PC-3 (cell line): ENCODE results near the gene SMIM22. TPM values are rescaled to one million over a fixed set of nuclear protein-coding genes. Genes with fewer than 3 reads are reported as not detected.

Source experiments
- ATAC-seq: fragments of 200-7000 bp; cut with Tn5 transposase; 2 replicates; pipeline ENCODE4 v1.9.1; 2020; ENCODE audit warnings: mild to moderate bottlenecking, moderate library complexity
- BruUV-seq: library from RNA; stranded (reverse); fragments of 400-500 nt; replicated peaks from 2 replicates; lab custom pipeline; 2021; lab: Mats Ljungman, UMichigan
- CTCF ChIA-PET: fragments of 300-600 bp; sonication (Branson Sonifier 250); formaldehyde crosslinking; loops from one replicate; lab custom pipeline; 2022; ENCODE audit warnings: antibody characterized with exemption; lab: Charles Lee
- POLR2A ChIA-PET: fragments of 300-600 bp; sonication (Branson Sonifier 250); formaldehyde crosslinking; loops from one replicate; lab custom pipeline; 2022; ENCODE audit warnings: antibody characterized with exemption; ENCODE audit not compliant: unreplicated experiment; lab: Charles Lee
- DNase-seq: peaks from one replicate; pipeline ENCODE4 v3.0.0-alpha.2; 2015
- H2AFZ ChIP-seq: fragments of 300-600 bp; sonication (generic); 2 replicates; pipeline ENCODE4 v1.6.0; 2016; ENCODE audit warnings: antibody characterized with exemption, low read length
- H3F3A ChIP-seq: fragments of 300-600 bp; sonication (generic); one replicate; pipeline ENCODE4 v1.6.0; 2017; ENCODE audit warnings: antibody characterized with exemption, low read length, control low read depth, mild to moderate bottlenecking; ENCODE audit not compliant: unreplicated experiment
- H3K27ac ChIP-seq: fragments of 300-600 bp; sonication (generic); 2 replicates; pipeline ENCODE4 v1.5.1; 2016; ENCODE audit warnings: mild to moderate bottlenecking, low read length
- H3K27me3 ChIP-seq: fragments of 300-600 bp; sonication (generic); 2 replicates; pipeline ENCODE4 v1.6.1; 2016; ENCODE audit warnings: low read length, mixed read lengths
- H3K36me3 ChIP-seq: fragments of 300-600 bp; sonication (generic); 2 replicates; pipeline ENCODE4 v1.6.1; 2016; ENCODE audit warnings: low read depth, mixed run types, low read length, mixed read lengths
- H3K4me1 ChIP-seq: fragments of 300-600 bp; sonication (generic); 2 replicates; pipeline ENCODE4 v1.5.1; 2016; ENCODE audit warnings: low read length; ENCODE audit not compliant: insufficient read depth
- H3K4me2 ChIP-seq: fragments of 300-600 bp; sonication (generic); 2 replicates; pipeline ENCODE4 v1.6.0; 2016; ENCODE audit warnings: low read length
- H3K4me3 ChIP-seq: fragments of 300-600 bp; sonication (generic); 2 replicates; pipeline ENCODE4 v1.5.1; 2016; ENCODE audit warnings: mild to moderate bottlenecking, low read length, mixed read lengths
- H3K79me2 ChIP-seq: fragments of 300-600 bp; sonication (generic); 2 replicates; pipeline ENCODE4 v1.6.1; 2017; ENCODE audit warnings: low read length, mixed read lengths
- H3K9ac ChIP-seq: fragments of 300-600 bp; sonication (generic); 2 replicates; pipeline ENCODE4 v1.6.0; 2016; ENCODE audit warnings: mild to moderate bottlenecking, low read length
- H3K9me2 ChIP-seq: fragments of 300-600 bp; sonication (generic); replicated peaks from 2 replicates; pipeline ENCODE4 v1.6.1; 2016; ENCODE audit warnings: mixed run types, low read length, mixed read lengths
- H3K9me3 ChIP-seq: fragments of 300-600 bp; sonication (generic); 2 replicates; pipeline ENCODE4 v1.6.1; 2016; ENCODE audit warnings: low read length, mixed read lengths
- H4K20me1 ChIP-seq: fragments of 300-600 bp; sonication (generic); 2 replicates; pipeline ENCODE4 v1.6.1; 2016; ENCODE audit warnings: low read length, mixed read lengths
- CTCF ChIP-seq: fragments of 300-600 bp; sonication (generic); conservative IDR thresholded peaks from 2 replicates; pipeline ENCODE4 v1.5.1; 2017; ENCODE audit warnings: antibody characterized with exemption, low read depth, mild to moderate bottlenecking, low read length
- EZH2 ChIP-seq: fragments of 300-600 bp; sonication (generic); IDR thresholded peaks from one replicate; pipeline ENCODE4 v1.6.1; 2017; ENCODE audit warnings: antibody characterized with exemption, mild to moderate bottlenecking, low read length; ENCODE audit not compliant: unreplicated experiment
- EZH2phosphoT487 ChIP-seq: fragments of 300-600 bp; sonication (generic); IDR thresholded peaks from 2 replicates; pipeline ENCODE4 v1.6.1; 2018; ENCODE audit warnings: mild to moderate bottlenecking, antibody characterized with exemption, low read length, borderline replicate concordance
- intact Hi-C: fragments of 100-400 bp; cut with micrococcal nuclease; formaldehyde crosslinking; loops from 2 replicates; pipeline ENCODE4 v1.9.0; 2023
- total RNA-seq: library from RNA; depleted of rRNA; stranded (reverse); fragments of >200 nt; gene quantifications from 2 replicates; pipeline ENCODE4 v1.2.3, GENCODE V29; 2014

SMIM22 gene
- total RNA-seq, 1 experiment from 2014 or later = not detected

GRCh38 chr16:4832698-4833343 is 37.7 kb downstream of the SMIM22 start:
- no peak for ATAC-seq
- Histone ChIP-seq H3K4me3 (no peak overlapping the region), H3F3A (no peaks in the 10 kb centered on the region), H3K36me3 (peaks cover 9% of the 10 kb centered on the region; the same call in 1 of the 2 replicates), H3K9me2 (no peaks in the 10 kb centered on the region), H3K27ac (no peak overlapping the region), H3K4me2 (no peak overlapping the region), H3K9ac (no peak overlapping the region), H4K20me1 (no peaks in the 10 kb centered on the region), H3K79me2 (0 out of 2 replicates have a peak, but pooled peaks cover 9% of the 10 kb centered on the region), H2AFZ (no peak overlapping the region), H3K4me1 (no peaks in the 10 kb centered on the region), H3K9me3 (no peaks in the 10 kb centered on the region), H3K27me3 (no peaks in the 10 kb centered on the region)
- no peak for TF ChIP-seq EZH2
- TF ChIP-seq CTCF = no peak
- TF ChIP-seq EZH2phosphoT487 = no peak
- CTCF ChIA-PET = no interaction called here
- POLR2A ChIA-PET = no interaction called here
- no peak for DNase-seq
- intact Hi-C loops = no loop called here
- no TSS peak for BruUV-seq

- 0 out of 2 replicates have a peak, but pooled peaks cover 9% of the 10 kb centered on the region for H3K79me2 ChIP-seq
- POLR2A ChIA-PET = no interaction called here
- H3K9me2 ChIP-seq = no peaks in the 10 kb centered on the region
- no peak overlapping the region for H3K9ac ChIP-seq
- H3K4me1 ChIP-seq = no peaks in the 10 kb centered on the region
- H3K27me3 ChIP-seq = no peaks in the 10 kb centered on the region
- H4K20me1 ChIP-seq = no peaks in the 10 kb centered on the region
- H3K27ac ChIP-seq = no peak overlapping the region
- H3F3A ChIP-seq = no peaks in the 10 kb centered on the region
- H3K36me3 ChIP-seq = peaks cover 9% of the 10 kb centered on the region; the same call in 1 of the 2 replicates
- TF ChIP-seq EZH2phosphoT487 (no peak), CTCF (no peak), EZH2 (no peak)
- no peak overlapping the region for H3K4me2 ChIP-seq
- H3K4me3 ChIP-seq = no peak overlapping the region
- no peak for DNase-seq
- no peak for ATAC-seq
- no peak overlapping the region for H2AFZ ChIP-seq
- no peaks in the 10 kb centered on the region for H3K9me3 ChIP-seq
- CTCF ChIA-PET = no interaction called here
- BruUV-seq = no TSS peak
- intact Hi-C loops = no loop called here
These were observed 38.4 kb downstream of the SMIM22 start for GRCh38 chr16:4833584-4833983.

GRCh38 chr16:4836727-4837126 is 41.6 kb downstream of the SMIM22 start:
- H3K4me1 ChIP-seq = no peaks in the 10 kb centered on the region
- H3K27me3 ChIP-seq = no peaks in the 10 kb centered on the region
- intact Hi-C loops = no loop called here
- no peak overlapping the region for H3K9ac ChIP-seq
- H3K27ac ChIP-seq = no peak overlapping the region
- H3K4me2 ChIP-seq = no peak overlapping the region
- H3F3A ChIP-seq = no peaks in the 10 kb centered on the region
- H3K79me2 ChIP-seq = 0 out of 2 replicates have a peak, but pooled peaks cover 9% of the 10 kb centered on the region
- no TSS peak for BruUV-seq
- no peaks in the 10 kb centered on the region for H3K9me2 ChIP-seq
- ChIA-PET CTCF (no interaction called here), POLR2A (no interaction called here)
- no peaks in the 10 kb centered on the region for H3K9me3 ChIP-seq
- ATAC-seq (no peak), DNase-seq (no peak)
- no peak for TF ChIP-seq EZH2
- TF ChIP-seq EZH2phosphoT487 = no peak
- TF ChIP-seq CTCF = no peak
- H3K4me3 ChIP-seq = no peak overlapping the region
- peaks cover 18% of the 10 kb centered on the region; the same call in 1 of the 2 replicates for H3K36me3 ChIP-seq
- H2AFZ ChIP-seq = no peak overlapping the region
- no peaks in the 10 kb centered on the region for H4K20me1 ChIP-seq
